ENCODE data around the gene TMEM26.

TMEM26 gene

DNA sequence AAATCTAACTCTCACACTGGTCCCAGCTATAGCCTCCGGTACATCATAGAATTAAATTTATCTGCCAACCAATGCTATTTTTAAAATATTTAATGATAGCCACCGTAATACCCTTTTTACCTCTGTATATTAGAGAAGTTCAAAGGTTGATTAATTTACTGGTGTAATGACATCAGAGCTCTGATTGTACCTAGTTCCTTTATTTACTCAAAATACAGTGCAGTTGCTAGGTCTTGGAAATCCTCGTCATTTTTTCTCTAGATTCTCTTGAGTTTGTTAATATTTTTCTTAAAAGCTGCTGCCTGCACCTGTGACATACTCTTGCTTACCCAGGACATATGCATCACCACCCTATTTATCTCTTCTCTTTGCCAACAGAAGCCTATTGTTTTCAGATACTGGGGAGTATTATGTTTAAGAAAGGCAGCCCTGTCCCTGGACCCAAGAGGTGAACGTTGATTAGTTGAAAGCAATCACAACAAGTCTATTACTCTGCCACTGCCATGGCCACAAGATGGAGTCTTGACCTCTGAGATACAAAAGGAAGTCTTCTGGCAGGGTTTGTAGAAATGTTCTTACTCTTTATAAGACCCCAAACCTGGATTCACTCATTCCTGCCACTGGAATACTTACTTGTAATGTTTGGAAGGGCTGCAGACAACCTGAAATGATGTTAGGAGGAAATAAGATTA, 25.6 kb upstream of the TMEM26 start:
- Histone ChIP-seq H3K9ac (no peak overlapping the region), H4K20me1 (no peaks in the 10 kb centered on the region), H3K9me3 (replicated peaks in 1 of 11) (no peaks in the 10 kb centered on the region), H3K27ac (no peak overlapping the region), H3K4me2 (no peak overlapping the region), H3K4me1 (no peaks in the 10 kb centered on the region), H3K36me3 (no peaks in the 10 kb centered on the region), H3K27me3 (no peaks in the 10 kb centered on the region), H3K4me3 (no peak overlapping the region)
- no peak for TF ChIP-seq Cebpa-rat (IDR thresholded peaks at IDR 0.05)

- Histone ChIP-seq H3K9ac (no peak overlapping the region), H3K9me3 (replicated peaks in 1 of 11) (no peaks in the 10 kb centered on the region), H3K4me1 (0 out of 20 replicates have a peak, but pooled peaks cover 0 to under 1% (median 0%) of the 10 kb centered on the region in 10 experiments), H3K27ac (no peak overlapping the region), H3K4me2 (no peak overlapping the region), H3K36me3 (no peaks in the 10 kb centered on the region), H3K4me3 (no peak overlapping the region), H4K20me1 (no peaks in the 10 kb centered on the region), H3K27me3 (no peaks in the 10 kb centered on the region)
- no peak for TF ChIP-seq Cebpa-rat (IDR thresholded peaks at IDR 0.05)
Observed at GRCh38 chr10:61477451-61477850, 24.3 kb upstream of the TMEM26 start.

DNA sequence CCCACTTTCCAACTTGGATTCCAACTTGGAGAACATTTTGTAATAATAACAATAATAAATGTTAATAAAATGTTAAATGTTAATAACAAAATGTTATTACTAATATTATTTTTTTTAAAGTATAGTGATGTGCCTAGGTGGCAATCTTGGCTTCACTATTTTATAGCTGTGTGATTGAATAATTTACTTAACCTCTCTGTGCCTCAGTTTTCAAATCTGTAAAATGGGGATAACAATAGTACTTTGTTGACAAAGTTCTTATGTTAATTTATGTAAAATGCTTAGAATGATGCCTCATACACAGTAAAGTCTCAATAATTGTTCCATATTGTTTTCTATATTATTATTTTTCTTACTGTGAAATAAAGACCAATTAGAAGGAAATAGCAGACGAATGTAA, 23.3 kb upstream of the TMEM26 start:
- Histone ChIP-seq H3K27me3 (no peaks in the 10 kb centered on the region), H3K9ac (no peak overlapping the region), H3K9me3 (replicated peaks in 1 of 11) (no peaks in the 10 kb centered on the region), H3K4me1 (peaks cover 0 to 7% (median 0%) of the 10 kb centered on the region in 10 experiments; a peak in 1 of 20 replicates), H4K20me1 (no peaks in the 10 kb centered on the region), H3K4me3 (no peak overlapping the region), H3K36me3 (no peaks in the 10 kb centered on the region), H3K27ac (no peak overlapping the region), H3K4me2 (no peak overlapping the region)
- TF ChIP-seq Cebpa-rat (IDR thresholded peaks at IDR 0.05) = no peak

DNA sequence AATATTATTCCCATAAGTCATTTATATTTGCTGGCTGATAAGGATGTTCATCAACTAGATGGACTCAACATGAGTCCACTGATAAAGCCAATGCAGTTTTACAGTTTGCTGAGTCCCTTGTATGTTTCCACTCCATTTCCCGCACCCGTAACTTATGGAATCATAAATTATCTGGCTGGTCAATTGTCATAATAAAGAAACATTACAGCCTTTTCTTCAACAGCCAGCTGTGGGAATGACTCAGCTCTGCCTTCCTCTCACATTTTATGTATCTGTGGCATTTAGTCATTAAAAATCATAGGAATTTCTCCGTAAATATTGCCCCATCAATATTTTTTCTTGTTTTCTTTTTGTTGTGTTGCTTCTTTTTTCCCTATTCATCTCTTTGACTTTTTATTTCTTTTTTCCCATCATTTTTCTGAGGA, 22.3 kb upstream of the TMEM26 start:
- Histone ChIP-seq H3K4me2 (no peak overlapping the region), H3K36me3 (no peaks in the 10 kb centered on the region), H3K4me3 (no peak overlapping the region), H3K4me1 (peaks cover 0 to 13% (median 0%) of the 10 kb centered on the region in 10 experiments; a peak in 5 of 20 replicates), H4K20me1 (no peaks in the 10 kb centered on the region), H3K27ac (no peak overlapping the region), H3K9ac (no peak overlapping the region), H3K27me3 (no peaks in the 10 kb centered on the region), H3K9me3 (replicated peaks in 1 of 11) (no peaks in the 10 kb centered on the region)
- no peak for TF ChIP-seq Cebpa-rat (IDR thresholded peaks at IDR 0.05)

GRCh38 chr10:61472090-61472674, 19.0 kb upstream of the TMEM26 start:
- H3K9me3 ChIP-seq (replicated peaks in 1 of 11) = no peaks in the 10 kb centered on the region
- H3K4me3 ChIP-seq = no peak overlapping the region
- peak overlapping the region in 2 of 11 experiments; percentile 2 to 36; a peak in 3 of 22 replicates for H3K4me2 ChIP-seq
- H3K27ac ChIP-seq = no peak overlapping the region
- no peaks in the 10 kb centered on the region for H3K27me3 ChIP-seq
- H3K9ac ChIP-seq = no peak overlapping the region
- no peak for TF ChIP-seq Cebpa-rat (IDR thresholded peaks at IDR 0.05)
- H3K36me3 ChIP-seq = no peaks in the 10 kb centered on the region
- peaks cover 0 to 15% (median 0%) of the 10 kb centered on the region in 10 experiments; a peak in 5 of 20 replicates for H3K4me1 ChIP-seq
- no peaks in the 10 kb centered on the region for H4K20me1 ChIP-seq

GRCh38 chr10:61471491-61471890, 18.3 kb upstream of the TMEM26 start:
- Histone ChIP-seq H3K27me3 (no peaks in the 10 kb centered on the region), H3K36me3 (no peaks in the 10 kb centered on the region), H3K4me2 (no peak overlapping the region), H3K4me3 (no peak overlapping the region), H3K27ac (no peak overlapping the region), H3K9ac (no peak overlapping the region), H4K20me1 (no peaks in the 10 kb centered on the region), H3K4me1 (peaks cover 0 to 21% (median 0%) of the 10 kb centered on the region in 10 experiments; a peak in 5 of 20 replicates), H3K9me3 (replicated peaks in 1 of 11) (no peaks in the 10 kb centered on the region)
- no peak for TF ChIP-seq Cebpa-rat (IDR thresholded peaks at IDR 0.05)

DNA sequence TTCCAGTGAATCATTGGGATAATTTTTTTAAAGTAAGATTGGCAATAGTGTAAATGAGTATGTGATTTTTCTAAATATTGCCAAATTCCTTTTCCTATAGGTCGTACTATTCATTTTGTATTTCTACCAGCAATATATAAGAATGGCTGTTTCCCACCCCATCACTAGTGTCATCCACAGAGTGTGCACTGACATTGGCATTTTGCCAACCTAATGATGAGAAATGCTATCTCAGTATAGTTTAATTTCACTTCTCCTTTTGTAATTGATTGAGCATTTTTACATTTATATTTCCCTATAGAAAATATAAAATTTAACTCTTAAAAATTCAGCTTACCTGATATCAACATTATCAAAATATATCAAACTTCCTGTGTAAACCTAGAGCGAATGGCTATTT, 17.6 kb upstream of the TMEM26 start:
- Histone ChIP-seq H3K36me3 (no peaks in the 10 kb centered on the region), H3K27me3 (no peaks in the 10 kb centered on the region), H3K4me1 (peaks cover 0 to 29% (median 0%) of the 10 kb centered on the region in 10 experiments; a peak in 6 of 20 replicates), H3K27ac (no peak overlapping the region), H3K9ac (no peak overlapping the region), H3K4me3 (no peak overlapping the region), H3K4me2 (peak overlapping the region in 2 of 11 experiments; percentile 19 to 43; a peak in 2 of 22 replicates), H4K20me1 (no peaks in the 10 kb centered on the region), H3K9me3 (replicated peaks in 1 of 11) (no peaks in the 10 kb centered on the region)
- no peak for TF ChIP-seq Cebpa-rat (IDR thresholded peaks at IDR 0.05)

GRCh38 chr10:61465901-61466632, 12.9 kb upstream of the TMEM26 start:
- Histone ChIP-seq H3K4me1 (peaks cover 0 to 46% (median 0%) of the 10 kb centered on the region in 10 experiments; a peak in 6 of 20 replicates), H3K36me3 (no peaks in the 10 kb centered on the region), H3K4me3 (no peak overlapping the region), H3K9ac (no peak overlapping the region), H3K4me2 (peak overlapping the region in 3 of 11 experiments; percentile 62 to 77 (median 66); a peak in 6 of 22 replicates), H4K20me1 (no peaks in the 10 kb centered on the region), H3K27me3 (no peaks in the 10 kb centered on the region), H3K27ac (peak overlapping the region in 4 of 11 experiments; percentile 52 to 73 (median 68); a peak in 6 of 22 replicates), H3K9me3 (replicated peaks in 1 of 11) (no peaks in the 10 kb centered on the region)
- TF ChIP-seq Cebpa-rat (IDR thresholded peaks at IDR 0.05) = no peak

- Histone ChIP-seq H3K36me3 (no peaks in the 10 kb centered on the region), H3K27ac (peak overlapping the region in 4 of 11 experiments; percentile 52 to 73 (median 68); a peak in 7 of 22 replicates), H3K9me3 (replicated peaks in 1 of 11) (no peaks in the 10 kb centered on the region), H3K9ac (peak overlapping the region in 3 of 11 experiments; percentile 42 to 68 (median 48); a peak in 3 of 22 replicates), H4K20me1 (no peaks in the 10 kb centered on the region), H3K4me2 (peak overlapping the region in 4 of 11 experiments; percentile 10 to 77 (median 64); a peak in 8 of 22 replicates), H3K4me3 (no peak overlapping the region), H3K27me3 (no peaks in the 10 kb centered on the region), H3K4me1 (peaks cover 0 to 39% (median 0%) of the 10 kb centered on the region in 10 experiments; a peak in 6 of 20 replicates)
- TF ChIP-seq Cebpa-rat (IDR thresholded peaks at IDR 0.05) = no peak
Observed at GRCh38 chr10:61465171-61465496, 12.0 kb upstream of the TMEM26 start.
